ENCODE measurements around the gene DNAJC8. TPM values are rescaled to one million over a fixed set of nuclear protein-coding genes. Genes with fewer than 3 reads are reported as not detected.

Gene DNAJC8
- total RNA-seq, 6 experiments from 2014 or later: 22.2 to 34.4 (median 28.2) TPM

GRCh38 chr1:28258628-28259251 is 25.9 kb upstream of the DNAJC8 start:
- no peak for TF ChIP-seq POLR2A (IDR thresholded peaks at IDR 0.05)
- no peak for TF ChIP-seq CTCF (IDR thresholded peaks at IDR 0.05)
- H3K27me3 ChIP-seq: no peaks in the 10 kb centered on the region
- H3K36me3 ChIP-seq: no peaks in the 10 kb centered on the region
- peak overlapping the region in 2 of 3 donors; percentile 99 for H3K4me3 ChIP-seq
- no peak for DNase-seq
- 7% methylated on average over 11 of the region's 12 CpGs for WGBS (ENCODE audit: insufficient coverage, low coverage, low lambda C conversion rate, missing lambda C conversion rate)
- peak overlapping the region in 2 of 3 donors; percentile 39 to 63 for H3K27ac ChIP-seq
- peaks cover 0 to 35% (median 9%) of the 10 kb centered on the region in 4 donors for H3K4me1 ChIP-seq
- intact Hi-C loops (cut with DNase I): no loop called here
- H3K9me3 ChIP-seq: no peaks in the 10 kb centered on the region
- no peak for ATAC-seq

- 100% methylated on average over 2 of the region's 4 CpGs for WGBS (ENCODE audit: insufficient coverage, low coverage, low lambda C conversion rate, missing lambda C conversion rate)
- Histone ChIP-seq H3K27ac (no peak overlapping the region), H3K9me3 (no peaks in the 10 kb centered on the region), H3K4me1 (peaks cover 0 to 25% (median 4%) of the 10 kb centered on the region in 4 donors), H3K36me3 (no peaks in the 10 kb centered on the region), H3K27me3 (no peaks in the 10 kb centered on the region), H3K4me3 (no peak overlapping the region)
- ATAC-seq (no peak), DNase-seq (no peak)
- TF ChIP-seq CTCF (IDR thresholded peaks at IDR 0.05) (no peak), POLR2A (IDR thresholded peaks at IDR 0.05) (no peak)
- intact Hi-C loops (cut with DNase I): no loop called here
These were observed 24.9 kb upstream of the DNAJC8 start for GRCh38 chr1:28257736-28258135.

DNA sequence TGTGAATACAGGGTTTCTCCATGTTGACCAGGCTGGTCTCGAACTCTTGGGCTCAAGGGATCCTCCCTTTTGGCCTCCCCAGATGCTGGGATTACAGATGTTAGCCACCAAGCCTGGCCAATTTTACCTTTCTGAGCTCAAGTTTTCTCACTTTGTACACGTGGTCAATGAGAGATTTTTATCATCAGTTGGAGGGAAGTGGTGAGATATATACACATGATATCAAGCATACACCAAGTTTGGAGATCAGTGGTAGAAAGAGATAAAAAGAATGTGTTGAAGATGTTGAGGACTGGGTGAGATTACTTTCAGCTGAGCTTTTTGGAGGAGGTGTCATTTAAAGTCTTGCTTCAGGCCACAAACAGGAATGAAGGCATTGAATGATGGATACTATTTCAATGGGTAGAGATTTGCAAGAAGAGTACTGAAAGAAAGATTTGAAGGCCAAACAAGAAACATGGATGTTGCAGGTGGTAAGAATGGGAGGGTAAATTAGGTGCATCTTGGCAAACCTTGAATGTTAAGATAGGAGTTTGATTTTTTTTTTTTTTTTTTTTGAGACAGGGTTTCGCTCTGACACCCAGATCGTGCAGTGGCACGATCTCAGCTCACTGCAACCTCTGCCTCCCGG is 23.5 kb upstream of the DNAJC8 start:
- no peak for ATAC-seq
- H3K27ac ChIP-seq: no peak overlapping the region
- WGBS (ENCODE audit: insufficient coverage, low coverage, low lambda C conversion rate, missing lambda C conversion rate): 76% methylated on average over 6 of the region's 6 CpGs

GRCh38 chr1:28249866-28250295 is 17.1 kb upstream of the DNAJC8 start:
- peaks cover 2 to 56% (median 14%) of the 10 kb centered on the region in 4 donors for H3K4me1 ChIP-seq

More for the DNA sequence above, 23.5 kb upstream of the DNAJC8 start:
- H3K36me3 ChIP-seq: no peaks in the 10 kb centered on the region
- TF ChIP-seq CTCF (IDR thresholded peaks at IDR 0.05) (no peak), POLR2A (IDR thresholded peaks at IDR 0.05) (no peak)
- no peaks in the 10 kb centered on the region for H3K9me3 ChIP-seq
- H3K4me1 ChIP-seq: peaks cover 0 to 26% (median 4%) of the 10 kb centered on the region in 4 donors
- no peak for DNase-seq
- H3K4me3 ChIP-seq: no peak overlapping the region
- H3K27me3 ChIP-seq: no peaks in the 10 kb centered on the region
- intact Hi-C loops (cut with DNase I): no loop called here

More at GRCh38 chr1:28249866-28250295, 17.1 kb upstream of the DNAJC8 start:
- no peak for ATAC-seq
- no peaks in the 10 kb centered on the region for H3K27me3 ChIP-seq
- H3K36me3 ChIP-seq: no peaks in the 10 kb centered on the region
- 30% methylated on average over 4 of the region's 4 CpGs for WGBS (ENCODE audit: insufficient coverage, low coverage, low lambda C conversion rate, missing lambda C conversion rate)
- TF ChIP-seq CTCF (IDR thresholded peaks at IDR 0.05) (no peak), POLR2A (IDR thresholded peaks at IDR 0.05) (no peak)
- intact Hi-C loops (cut with DNase I): no loop called here
- H3K9me3 ChIP-seq: no peaks in the 10 kb centered on the region
- no peak overlapping the region for H3K4me3 ChIP-seq
- DNase-seq: no peak
- H3K27ac ChIP-seq: peak overlapping the region in 2 of 3 donors; percentile 66 to 93
